Hematopoietic multipotent progenitor cell treated with erythropoietin and hydrocortisone succinate and interleukin-3 and kit ligand, for 17 days (in vitro differentiated cells): Measurements from ENCODE around the gene IPCEF1.
"Not testable (repeated sequence)": the region's sequence is repeated elsewhere in the genome, so short reads cannot be mapped to it uniquely, and the experiment has no call there.

ENCODE experiments used
- DNase-seq: peaks from one replicate; pipeline ENCODE4 v3.0.0-alpha.2; 2015; ENCODE audit warnings: low spot score

The IPCEF1 gene

DNA sequence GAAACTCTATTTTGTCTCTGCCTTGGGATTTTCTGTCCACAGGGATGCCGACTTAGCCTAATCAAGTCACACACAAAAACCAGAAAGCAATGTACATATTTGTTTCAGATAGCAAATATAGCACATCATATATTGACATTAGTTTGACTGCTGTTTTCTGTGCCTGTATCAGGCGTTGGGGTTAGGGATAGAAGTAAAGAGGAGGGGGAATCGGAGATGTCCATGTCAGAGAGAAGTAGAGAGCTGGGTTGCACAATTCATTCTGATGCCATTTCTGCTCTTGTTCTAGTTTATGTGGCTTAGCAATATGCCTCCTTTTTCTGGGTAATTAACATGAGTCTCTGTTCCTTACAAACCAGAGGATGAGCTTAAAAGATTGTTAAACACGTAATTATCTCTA is 14.7 kb upstream of the IPCEF1 start:
- no peak for DNase-seq

DNA sequence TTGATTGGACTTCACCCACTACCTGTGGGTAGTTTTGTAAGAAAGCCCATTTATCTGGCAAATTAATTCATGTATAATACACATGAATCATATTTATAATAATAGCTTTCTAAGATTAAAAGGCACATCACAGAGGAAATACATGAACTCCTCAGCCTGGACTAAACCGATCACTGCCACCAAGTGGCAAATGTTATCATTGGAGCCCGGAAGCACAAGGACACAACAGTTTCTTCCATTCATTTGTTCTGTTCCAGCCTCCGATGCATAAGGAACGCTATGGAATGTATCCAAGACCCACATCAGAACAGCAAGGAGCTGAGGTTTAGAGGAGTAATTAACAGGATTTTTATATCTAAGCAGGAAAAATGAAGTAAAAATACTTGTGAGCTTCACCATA is 13.9 kb upstream of the IPCEF1 start:
- DNase-seq: no peak

DNA sequence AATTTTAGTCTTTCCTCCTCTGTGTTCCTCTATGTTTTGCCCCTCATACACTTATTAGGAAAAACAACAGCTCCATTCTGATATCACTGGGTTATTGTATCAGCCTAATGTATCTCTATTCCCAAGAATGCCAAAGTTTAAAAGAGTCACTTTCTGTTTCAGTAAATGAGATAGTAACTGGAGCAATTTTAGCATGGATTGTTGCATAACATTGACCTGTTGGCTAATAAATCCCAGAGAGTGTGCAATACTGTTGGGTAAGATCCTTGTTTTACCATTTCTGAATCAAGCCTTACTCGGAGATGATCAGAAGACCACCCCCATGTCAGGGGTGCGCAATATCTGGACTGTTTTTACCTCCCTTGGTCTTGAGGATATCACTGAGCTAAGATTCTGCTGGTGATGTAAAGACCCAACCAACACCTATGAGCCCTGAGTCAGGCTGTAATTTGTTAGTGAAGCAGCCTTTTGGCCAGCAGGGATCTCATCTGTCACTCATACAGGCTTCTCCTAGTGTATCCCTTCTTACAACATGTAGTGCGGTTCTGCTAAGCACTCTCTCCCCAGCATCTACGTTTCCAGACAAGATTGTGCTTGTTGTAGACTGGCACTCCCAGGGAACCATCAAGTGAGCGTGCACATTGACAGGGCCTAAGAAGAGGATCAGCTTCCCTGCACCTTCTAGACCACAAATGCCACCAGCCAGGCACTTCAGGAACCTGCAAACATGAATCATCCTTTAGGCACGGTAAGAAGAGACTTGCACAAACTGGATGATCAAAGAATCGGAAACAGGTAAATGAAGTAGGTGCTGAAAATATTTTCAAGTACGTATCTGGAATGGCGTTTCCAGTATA is 11.5 kb upstream of the IPCEF1 start:
- no peak for DNase-seq

DNA sequence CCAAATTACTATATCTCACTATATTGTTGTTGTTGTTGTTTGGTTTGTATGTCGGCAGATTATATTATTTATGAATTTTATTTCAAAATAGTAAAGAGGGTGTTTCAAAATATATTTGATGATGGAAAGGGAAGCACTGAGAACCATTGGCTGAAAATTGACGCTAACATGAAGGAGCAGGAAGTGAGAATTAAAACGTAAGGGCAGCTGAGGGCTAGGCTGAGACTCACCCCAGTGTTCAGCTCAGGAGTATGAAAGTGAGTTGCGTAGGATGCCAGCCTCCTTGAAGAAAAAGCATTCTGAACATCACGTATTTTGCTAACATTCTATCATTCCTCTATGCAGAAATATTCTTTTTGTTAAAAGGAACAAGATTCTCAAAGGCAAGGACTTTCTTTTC is 10.7 kb upstream of the IPCEF1 start:
- no peak for DNase-seq

DNA sequence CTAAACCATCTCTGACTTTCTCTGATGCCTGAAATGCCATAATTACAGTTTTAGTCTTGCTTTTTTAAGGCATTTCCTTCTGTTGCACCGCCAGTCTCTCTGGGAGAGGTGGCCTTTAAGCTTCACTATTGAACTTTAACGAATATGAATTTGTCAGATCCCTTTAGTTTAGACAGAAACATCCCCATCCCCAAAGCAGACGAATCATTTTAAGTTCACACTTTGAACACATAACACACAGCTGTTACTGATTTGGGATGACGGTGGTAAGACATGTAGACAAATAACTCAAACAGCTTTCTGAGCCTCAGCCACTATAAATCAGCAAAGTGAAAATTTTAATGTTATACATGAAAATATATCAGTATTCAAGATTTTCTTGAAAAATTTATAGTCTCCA is 7.2 kb upstream of the IPCEF1 start:
- no peak for DNase-seq

DNA sequence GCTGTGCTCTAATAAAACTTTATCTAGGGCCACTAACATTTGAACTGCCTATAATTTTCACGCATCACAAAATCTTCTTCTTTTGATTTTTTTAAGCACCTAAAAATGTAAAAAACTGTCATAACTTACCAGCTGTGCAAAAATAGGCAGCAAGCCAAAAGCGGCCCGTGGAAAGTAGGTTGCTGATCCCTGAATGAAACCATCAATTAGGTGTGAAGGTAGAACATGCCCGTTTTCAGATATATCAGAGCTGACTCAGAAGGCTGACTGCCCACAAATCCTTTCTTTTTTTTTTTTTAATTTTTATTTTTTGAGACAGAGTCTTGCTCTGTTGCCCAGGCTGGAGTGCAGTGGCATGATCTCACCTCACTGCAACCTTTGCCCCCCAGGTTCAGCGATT is 4.9 kb upstream of the IPCEF1 start:
- no peak for DNase-seq

DNA sequence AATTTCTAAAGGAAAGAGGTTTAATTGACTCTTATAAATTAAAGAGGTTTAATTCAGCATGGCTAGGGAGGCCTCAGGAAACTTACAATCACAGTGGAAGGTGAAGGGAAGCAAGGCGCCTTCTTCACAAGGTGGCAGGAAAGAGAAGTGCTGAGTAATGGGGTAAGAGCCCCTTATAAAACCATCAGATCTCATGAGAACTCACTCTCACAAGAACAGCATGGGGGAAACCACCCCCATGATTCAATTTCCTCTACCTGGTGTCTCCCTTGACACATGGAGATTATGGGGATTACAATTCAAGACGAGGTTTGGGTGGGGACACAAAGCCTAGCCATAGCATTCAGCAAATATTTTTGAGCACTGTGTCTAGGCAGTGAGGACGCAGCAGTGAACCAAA is 3.9 kb upstream of the IPCEF1 start:
- no peak for DNase-seq

DNA sequence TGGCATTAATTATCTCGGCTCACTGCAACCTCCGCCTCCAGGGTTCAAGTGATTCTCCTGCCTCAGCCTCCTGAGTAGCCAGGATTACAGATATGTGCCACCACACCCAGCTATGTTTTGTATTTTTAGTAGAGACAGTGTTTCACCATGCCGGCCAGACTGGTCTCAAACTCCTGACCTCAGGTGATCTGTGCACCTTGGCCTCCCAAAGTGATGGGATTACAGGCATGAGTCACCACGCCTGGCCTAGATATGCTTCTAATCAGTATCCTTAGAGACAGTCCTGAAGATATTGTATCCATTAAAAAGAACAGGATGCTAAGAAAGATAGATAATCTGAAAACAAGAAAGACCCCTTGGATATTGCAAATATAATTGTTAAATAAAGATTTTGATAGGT is 3.1 kb upstream of the IPCEF1 start:
- DNase-seq: no peak

DNA sequence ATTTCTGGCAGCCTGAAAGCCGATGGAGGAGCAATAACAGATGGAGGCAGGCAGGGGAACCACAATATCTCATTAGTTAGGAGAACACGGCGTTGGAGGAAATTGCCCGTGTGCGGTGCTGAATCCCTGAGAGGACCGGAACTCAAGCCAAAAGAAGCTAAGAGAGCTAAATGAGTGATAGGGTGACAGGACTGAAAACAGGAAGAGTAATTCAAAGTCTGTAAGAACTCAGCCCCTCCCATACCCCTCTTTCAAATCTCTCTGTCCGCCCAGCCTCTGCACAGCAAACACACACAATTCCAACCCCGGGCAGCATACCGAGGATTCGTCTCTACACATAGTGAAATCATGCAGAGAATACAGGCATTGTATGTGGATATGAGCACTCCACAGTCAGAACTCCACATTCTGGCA is 2.6 kb upstream of the IPCEF1 start:
- no peak for DNase-seq

DNA sequence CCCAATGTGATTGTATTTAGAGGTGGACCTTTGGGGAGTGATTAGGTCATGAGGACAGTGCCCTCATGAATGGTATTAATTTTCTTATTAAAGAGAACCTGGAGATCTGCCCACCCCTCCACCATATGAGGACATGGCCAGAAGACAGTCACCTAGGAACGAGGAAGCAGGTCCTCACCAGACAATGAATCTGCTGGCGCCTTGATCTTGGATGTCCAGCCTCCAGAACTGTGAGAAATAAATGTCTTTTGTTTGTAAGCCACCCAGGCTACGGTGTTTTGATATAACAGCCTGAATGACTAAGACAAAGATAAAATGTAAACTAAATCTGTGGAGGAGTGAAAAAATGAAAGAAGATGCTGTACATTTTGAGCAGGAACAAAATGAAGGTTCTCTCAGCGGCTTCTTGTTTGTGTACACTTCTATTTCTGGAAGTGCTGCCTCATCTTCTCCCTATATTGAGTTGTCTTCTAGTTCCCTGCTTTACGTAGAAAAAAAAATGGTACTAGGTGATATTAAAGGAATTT is 1.5 kb upstream of the IPCEF1 start:
- DNase-seq: no peak

DNA sequence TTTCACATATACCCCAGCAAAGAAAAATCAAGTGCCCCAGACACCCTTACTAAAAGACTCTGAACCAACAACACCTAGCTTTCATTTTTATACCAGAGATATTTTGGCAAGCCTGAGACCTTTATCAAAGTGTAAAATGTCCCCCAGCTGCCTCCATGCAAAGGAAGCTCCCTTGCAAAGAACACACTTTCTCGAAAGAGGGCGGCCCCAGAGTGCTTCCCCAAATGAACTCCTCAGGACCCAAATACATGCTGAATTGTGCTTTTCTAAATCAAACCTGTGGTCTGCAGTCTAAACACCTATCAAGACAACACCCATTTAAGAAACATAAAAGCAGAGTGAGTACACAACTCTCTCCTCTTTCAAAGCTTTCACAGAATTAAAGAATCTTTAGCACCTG is 490 bp downstream of the IPCEF1 start:
- no peak for DNase-seq

DNA sequence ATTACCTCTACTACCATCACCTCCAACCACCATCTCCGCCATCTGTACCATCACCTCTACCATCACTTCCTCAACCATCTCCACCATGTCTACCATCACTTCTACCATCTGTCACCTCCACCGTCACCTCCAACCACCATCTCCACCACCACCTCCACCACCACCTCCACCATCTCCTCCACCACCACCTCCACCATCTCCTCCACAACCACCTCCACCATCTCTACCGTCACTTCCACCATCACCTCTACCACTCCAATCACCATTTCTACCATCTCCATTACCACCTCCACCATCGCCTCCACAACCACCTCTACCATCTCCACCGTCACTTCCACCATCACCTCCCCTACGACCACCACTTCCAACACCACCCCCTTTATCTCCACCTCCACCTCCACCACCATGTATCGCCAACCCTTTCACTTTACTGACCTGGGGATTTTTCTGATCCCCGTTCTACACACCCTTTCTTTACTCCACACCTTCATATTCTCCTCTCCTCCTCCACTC is 2.3 kb downstream of the IPCEF1 start:
- DNase-seq: no peak

DNA sequence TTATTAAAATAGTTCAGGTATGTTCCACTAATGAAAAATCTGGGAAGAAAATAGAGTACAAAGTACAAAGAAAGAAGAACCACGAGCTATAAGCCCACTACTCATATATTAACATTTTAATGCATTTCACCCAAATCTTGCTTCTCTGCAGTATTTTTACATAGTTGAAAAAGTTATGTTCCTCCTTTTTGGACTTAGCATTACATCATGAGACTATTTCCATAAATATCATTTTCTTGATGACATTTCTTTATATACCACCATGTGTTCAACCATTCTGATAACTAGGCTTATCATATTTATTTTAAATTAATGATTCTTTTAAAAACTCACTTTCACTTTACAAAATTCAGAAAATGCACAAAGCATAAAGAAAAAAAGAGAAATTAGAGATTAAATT is 3.0 kb downstream of the IPCEF1 start:
- no peak for DNase-seq

DNA sequence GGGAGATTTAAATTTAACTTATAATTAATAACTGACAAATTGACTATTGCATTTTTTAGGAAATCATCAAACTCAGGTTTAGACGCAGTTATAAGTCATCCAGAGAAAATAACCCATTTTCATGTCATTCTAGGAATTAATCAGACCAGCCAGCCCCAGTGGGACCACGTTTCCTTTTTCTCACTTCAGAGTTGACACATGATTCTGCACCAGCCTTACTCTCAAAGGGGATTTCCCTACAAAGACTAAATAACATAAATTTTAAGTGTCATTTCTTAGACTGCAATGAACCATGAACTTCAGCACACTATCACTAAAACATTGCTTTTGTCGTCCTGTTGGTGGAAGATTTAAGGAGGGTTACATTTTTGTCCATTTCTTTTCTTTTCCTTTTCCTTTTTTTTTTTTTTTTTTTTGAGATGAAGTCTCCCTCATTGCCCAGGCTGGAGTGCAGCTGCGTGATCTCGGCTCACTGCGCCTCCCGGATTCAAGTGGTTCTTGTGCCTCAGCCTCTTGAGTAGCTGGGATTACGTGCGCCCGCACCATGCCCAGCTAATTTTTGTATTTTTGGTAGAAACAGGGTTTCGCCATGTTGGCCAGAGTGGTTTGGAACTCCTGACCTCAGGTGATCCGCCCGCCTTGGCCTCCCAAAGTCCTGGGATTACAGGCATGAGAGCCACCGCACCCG is 3.6 kb downstream of the IPCEF1 start:
- no peak for DNase-seq

DNA sequence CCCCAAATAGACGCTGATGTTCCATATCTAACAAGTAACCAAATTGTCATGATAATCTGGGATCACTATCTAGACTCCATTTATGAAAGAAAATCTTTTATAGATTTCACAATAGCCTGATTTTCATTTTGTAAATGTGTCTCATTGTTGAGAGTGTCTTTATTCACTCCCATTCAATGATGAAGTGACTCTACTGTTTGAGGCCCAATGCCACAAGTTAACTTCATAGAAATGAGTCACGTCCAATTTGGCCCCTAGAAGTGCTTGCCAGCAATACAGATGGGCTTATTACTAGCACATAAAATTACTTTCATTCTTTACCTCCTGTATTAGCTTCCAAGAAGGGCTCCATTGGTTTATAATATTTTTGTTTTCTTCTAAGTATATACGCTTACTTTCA is 6.3 kb downstream of the IPCEF1 start:
- no peak for DNase-seq

DNA sequence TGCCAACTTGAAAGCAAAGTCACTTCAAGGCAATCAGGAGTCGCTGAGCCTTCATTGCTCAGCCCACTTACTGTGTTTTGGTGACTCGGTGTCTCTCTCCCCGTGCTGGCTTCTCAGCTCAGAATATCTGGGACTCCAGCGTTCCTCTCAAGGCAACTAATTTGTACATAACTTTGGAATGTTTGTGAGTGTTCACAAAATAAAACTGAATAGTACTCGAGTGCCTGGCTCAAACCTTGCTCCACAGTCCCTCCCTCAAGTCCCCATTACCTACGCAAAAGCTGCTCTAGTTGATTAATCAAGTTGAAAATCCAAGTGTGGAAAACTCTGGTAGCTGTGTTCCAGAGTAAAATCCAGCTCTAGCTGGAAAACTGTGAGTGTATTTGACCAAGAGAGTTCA is 8.6 kb downstream of the IPCEF1 start:
- DNase-seq: no peak

DNA sequence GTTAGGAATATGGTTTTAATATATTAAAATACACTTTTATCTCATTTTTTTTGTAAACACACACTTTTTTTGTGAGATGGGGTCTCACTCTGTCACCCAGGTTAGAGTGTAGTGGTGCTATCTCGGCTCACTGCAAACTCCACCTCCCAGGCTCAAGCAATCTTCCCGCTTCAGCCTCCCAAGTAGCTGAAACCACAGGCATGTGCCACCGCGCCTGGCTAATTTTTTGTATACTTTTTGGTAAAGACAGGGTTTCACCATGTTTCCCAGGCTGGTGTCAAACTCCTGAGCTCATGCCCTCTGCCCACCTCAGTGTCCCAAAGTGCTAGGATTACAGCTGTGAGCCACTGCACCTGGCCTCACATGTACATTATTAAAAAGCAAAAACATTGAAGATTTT is 10.8 kb downstream of the IPCEF1 start:
- DNase-seq: no peak

DNA sequence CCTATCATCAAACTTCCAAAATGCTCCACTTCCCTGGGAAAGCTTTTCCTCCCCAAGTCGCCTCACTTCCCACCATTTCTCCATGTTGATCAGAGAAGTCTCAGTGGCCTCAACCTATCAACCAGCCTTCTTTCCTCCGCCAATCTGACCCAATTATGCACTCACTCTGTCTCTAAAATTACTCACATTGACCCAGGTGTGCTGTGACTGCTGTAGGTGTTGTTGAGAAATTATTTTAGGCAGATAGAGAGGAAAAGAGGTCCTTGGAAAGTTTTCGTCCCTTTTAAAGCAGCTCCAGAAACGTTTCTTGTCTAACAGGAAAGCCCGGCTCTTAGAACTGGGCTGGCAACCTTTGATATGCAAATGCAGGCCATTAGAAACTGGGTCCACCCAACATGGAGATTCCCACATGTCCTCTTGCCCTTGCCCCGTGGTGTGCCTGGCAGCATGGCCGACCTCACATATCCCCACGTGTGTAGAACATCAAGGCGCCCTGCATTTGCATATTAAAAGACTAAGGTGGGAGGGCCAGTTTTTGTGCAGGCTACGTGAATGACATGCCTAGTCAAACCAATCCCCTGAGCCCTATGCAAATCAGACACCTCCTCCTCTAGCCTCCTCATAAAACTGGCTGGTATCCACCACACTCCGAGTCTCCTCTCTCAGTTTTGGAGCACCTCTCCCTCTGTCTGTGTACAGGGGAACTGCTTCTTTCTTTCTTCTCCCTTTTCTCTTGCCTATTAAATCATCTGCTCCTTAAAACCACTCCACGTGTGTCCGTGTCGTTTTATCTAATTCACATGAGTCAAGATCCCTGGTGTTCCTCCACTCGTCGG is 12.9 kb downstream of the IPCEF1 start:
- no peak for DNase-seq

DNA sequence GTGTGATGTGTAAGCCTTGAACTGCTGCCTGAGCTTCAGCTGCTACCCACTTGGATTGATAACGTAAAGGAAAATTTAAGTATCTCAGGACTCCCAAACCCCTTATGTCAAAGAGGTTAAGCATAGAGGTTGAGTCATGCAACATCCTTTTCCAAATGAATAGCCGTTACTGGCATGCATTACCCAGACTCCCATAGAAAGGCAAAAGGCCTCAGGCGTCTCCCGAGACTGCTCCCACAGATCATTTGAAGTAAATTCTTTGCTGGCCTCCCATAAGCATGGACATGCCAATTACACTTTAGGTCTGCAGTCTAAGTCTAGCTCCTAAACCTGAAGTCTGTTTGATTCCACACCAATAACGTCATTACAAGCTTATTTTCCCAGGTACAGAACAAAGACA is 14.7 kb downstream of the IPCEF1 start:
- no peak for DNase-seq

DNA sequence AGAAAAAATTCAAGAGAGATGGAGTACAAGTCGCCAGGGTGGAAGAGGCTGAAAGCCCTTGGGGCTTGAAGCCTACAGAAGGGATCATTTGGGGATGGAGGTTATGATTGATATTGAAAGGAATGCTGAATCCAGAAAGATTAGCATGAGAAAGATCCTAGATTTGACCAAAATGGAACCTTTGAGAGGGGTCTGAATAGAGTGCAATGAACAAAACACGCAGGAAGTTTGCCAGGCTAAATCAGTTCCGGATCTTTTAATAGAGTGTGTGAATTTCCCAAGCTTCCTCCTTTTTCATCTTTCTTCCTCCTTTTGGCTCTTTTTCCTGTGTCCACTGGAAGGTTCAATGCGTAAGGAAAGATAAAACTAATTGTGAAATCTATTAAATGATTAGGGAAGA is 15.3 kb downstream of the IPCEF1 start:
- DNase-seq: no peak

DNA sequence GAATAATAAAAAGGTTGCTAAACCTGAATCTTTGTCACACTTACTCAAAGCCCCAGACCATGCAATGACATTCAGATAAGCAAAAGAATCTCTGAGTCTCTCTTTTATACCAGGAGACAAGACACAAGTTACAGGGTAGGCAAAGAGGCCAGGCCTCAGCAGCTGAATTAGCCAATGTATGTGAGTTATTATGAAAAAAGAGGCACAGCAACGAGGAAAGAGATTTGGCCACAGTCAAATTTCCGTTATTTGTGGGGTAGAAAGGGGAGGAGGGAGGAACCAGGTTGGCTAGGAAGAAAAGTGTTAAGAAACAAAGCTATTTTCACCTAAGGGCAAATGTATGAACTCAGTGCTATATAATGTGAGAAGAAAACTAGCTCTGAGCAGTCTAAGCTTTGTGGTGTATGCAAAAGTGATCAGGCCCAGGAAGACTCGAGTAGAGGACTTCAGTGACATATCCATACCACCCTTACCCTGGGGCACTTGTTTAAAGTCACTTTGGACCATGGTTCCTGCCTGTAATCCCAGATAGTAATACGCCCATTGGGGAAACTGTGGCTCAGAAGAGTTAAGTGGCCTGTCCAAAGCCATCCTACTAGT is 19.1 kb downstream of the IPCEF1 start:
- no peak for DNase-seq

DNA sequence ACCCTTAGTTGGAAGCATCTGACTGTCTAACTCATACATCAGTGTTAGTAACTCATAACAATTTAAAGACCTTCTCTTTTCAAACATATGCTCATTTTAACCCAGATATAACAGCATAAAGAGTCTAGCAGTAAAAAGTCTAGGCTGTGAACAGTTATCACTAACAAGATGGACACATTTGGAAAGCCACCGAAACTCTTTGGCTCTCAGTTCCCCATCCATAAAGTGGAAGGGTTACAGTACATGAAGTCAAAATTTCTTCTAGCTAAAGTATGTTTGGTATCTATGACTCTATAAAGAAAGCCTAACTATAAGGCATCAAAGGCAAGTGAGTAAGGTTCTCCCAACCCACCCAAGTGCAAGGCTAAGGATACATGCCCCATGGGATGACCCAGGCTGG is 22.5 kb downstream of the IPCEF1 start:
- not testable (repeated sequence) for DNase-seq
